Neural cell (in vitro differentiated cells): ENCODE results near the gene PRUNE2.

Source experiments
- CTCF ChIP-seq: fragments of 450-650 bp; IDR thresholded peaks from 2 replicates; pipeline ENCODE4 v1.5.1; 2014; ENCODE audit warnings: antibody characterized with exemption, mild to moderate bottlenecking, moderate library complexity; ENCODE audit not compliant: poor library complexity, severe bottlenecking
- EP300 ChIP-seq: fragments of 450-650 bp; conservative IDR thresholded peaks from 2 replicates; pipeline ENCODE4 v1.6.1; 2014; ENCODE audit warnings: antibody characterized with exemption, mild to moderate bottlenecking, moderate library complexity; ENCODE audit not compliant: poor library complexity, severe bottlenecking
- EZH2 ChIP-seq: fragments of 200-600, 300-800 bp; shearing (Covaris generic), sonication (generic); IDR thresholded peaks from 2 replicates; pipeline ENCODE4 v1.6.1; 2014; ENCODE audit warnings: antibody characterized with exemption, low read length, borderline replicate concordance, mild to moderate bottlenecking; ENCODE audit not compliant: insufficient read depth, poor library complexity, severe bottlenecking
- MXI1 ChIP-seq: fragments of 450-650 bp; conservative IDR thresholded peaks from 2 replicates; pipeline ENCODE4 v1.6.1; 2014; ENCODE audit warnings: antibody characterized with exemption, mild to moderate bottlenecking; ENCODE audit not compliant: poor library complexity, severe bottlenecking
- POLR2AphosphoS5 ChIP-seq: IDR thresholded peaks from 2 replicates; pipeline ENCODE4 v1.6.1; 2012
- RAD21 ChIP-seq: fragments of 450-650 bp; conservative IDR thresholded peaks from 2 replicates; pipeline ENCODE4 v1.6.1; 2014; ENCODE audit warnings: antibody characterized with exemption, mild to moderate bottlenecking, moderate library complexity
- TAF1 ChIP-seq: IDR thresholded peaks from 2 replicates; pipeline ENCODE4 v1.6.1; 2012; ENCODE audit warnings: low read depth

- TF ChIP-seq RAD21, result no peak
- no peak for TF ChIP-seq CTCF
- no peak for TF ChIP-seq TAF1
- no peak for TF ChIP-seq EZH2
- no peak for TF ChIP-seq MXI1
- no peak for TF ChIP-seq POLR2AphosphoS5
- no peak for TF ChIP-seq EP300
Observed at GRCh38 chr9:76707510-76707909, 198.4 kb downstream of the PRUNE2 start.
